ENCODE results near the gene NACC2.

GRCh38 chr9:136080716-136081112 lies 14.4 kb downstream of the NACC2 start:
- no peak for TF ChIP-seq POLR2A (IDR thresholded peaks at IDR 0.05; ENCODE audit: low read depth, low read length)
- TF ChIP-seq MYC (IDR thresholded peaks at IDR 0.05; ENCODE audit: low read depth, low read length): no peak
